Measurements from ENCODE around the gene ADGRA1.

DNA sequence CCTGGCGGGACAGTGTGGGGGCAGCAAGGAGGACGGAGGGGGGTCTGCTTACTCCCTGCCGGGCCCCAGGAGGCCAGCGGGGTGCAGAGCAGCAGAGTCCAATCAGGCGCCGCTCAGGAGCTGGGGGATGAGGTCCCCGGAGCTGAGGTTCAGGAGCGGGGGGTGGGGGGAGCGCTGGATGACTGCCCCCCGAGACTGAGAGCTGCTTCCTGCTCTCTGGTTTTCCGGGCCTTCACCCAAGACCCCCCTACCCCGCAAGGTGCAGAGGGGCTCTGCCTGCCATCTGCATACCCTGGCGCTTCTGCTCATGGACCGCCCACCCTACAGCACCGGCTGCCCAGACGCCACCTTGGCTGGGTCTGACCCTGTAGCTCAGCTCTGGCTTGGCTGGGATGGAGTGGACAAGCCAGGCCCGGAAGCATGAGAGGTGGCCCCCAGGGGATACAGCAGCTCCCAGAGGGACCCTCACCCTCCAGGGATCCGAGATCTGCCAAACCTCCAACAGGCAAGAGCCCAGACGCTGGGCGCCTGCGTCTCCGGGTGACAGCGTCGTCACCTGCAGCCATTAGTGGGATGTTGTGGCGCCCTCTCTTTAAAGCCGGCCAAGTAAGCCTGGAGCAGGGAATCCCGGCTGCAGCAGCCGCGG lies 73.2 kb downstream of the ADGRA1 start:
- TF ChIP-seq, protein P1, sequence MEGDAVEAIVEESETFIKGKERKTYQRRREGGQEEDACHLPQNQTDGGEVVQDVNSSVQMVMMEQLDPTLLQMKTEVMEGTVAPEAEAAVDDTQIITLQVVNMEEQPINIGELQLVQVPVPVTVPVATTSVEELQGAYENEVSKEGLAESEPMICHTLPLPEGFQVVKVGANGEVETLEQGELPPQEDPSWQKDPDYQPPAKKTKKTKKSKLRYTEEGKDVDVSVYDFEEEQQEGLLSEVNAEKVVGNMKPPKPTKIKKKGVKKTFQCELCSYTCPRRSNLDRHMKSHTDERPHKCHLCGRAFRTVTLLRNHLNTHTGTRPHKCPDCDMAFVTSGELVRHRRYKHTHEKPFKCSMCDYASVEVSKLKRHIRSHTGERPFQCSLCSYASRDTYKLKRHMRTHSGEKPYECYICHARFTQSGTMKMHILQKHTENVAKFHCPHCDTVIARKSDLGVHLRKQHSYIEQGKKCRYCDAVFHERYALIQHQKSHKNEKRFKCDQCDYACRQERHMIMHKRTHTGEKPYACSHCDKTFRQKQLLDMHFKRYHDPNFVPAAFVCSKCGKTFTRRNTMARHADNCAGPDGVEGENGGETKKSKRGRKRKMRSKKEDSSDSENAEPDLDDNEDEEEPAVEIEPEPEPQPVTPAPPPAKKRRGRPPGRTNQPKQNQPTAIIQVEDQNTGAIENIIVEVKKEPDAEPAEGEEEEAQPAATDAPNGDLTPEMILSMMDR (IDR thresholded peaks at IDR 0.05): no peak
- TF ChIP-seq, protein P2, sequence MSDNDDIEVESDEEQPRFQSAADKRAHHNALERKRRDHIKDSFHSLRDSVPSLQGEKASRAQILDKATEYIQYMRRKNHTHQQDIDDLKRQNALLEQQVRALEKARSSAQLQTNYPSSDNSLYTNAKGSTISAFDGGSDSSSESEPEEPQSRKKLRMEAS (IDR thresholded peaks at IDR 0.05): no peak
- TF ChIP-seq KDM5A (IDR thresholded peaks at IDR 0.05): no peak
